Stimulated activated CD8-positive, alpha-beta memory T cell treated with anti-CD3 and anti-CD28 coated beads, Interleukin-7, amount 100 ng/mL, for 1 hour (primary cell): ENCODE data around the gene CASP5.
"Not testable (repeated sequence)": the region's sequence is repeated elsewhere in the genome, so short reads cannot be mapped to it uniquely, and the experiment has no call there.

ENCODE experiments used
- DNase-seq, 2 donors: peaks; one replicate each; pipeline ENCODE4 v3.0.0-alpha.2; 2020; ENCODE audit warnings: low read depth in 2 of 2

The CASP5 gene

DNA sequence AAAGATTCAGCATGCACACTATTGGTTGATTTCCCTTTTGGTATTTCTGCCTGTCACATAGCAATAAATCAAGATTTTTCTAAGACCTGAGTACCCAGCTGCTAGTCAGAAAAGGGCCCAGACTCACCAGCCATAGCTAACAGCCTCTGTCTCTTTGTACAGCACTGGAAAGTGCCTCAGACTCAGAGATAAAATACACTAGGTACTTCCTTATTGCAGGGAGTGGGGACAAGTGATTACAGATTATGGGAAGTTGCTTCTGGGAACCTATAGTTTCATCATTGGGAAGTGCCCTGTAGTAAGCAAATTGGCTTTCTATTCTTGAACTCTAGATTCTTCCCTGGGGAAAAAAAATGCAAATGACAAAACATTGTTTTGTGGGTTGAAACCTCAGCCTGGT, at the start of gene CASP5:
Gene CASP5 (minus strand): TSS at position 166 of the 400 bp plus-strand sequence. CDS start 32 bp downstream, at position 134.
- DNase-seq, result no peak

GRCh38 chr11:105072080-105072479, 49.1 kb upstream of the CASP5 start:
- DNase-seq, result not testable (repeated sequence)

DNA sequence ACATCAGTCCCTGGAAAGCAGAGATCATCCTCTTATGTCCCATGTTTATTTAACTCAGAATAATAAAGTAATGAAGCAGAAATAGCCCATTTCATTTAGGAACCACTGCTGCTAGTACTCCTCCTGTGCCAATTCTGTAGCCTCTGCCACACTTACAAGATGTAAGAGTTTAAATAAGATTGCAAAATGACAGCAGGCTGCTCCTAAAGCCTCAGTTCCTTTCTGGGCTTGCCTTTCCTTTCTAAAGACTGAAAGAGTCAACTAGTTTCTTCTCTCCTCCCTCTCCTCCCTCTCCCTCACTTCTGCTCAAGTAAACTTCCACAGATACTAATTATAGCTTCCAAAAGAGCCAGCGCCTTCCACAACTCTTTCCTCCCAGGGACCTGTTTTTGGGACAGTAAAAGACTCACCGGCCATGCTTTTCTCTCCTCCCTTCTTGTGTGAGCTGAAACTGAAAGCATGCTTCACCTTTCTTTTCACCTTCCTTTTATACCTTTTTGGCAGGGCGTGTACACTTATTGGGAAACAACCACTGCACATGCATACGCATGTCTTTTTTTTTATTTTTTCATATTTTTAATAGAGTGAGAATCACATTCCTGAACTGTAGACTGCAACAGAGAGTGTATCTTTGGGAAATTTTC, 48.2 kb upstream of the CASP5 start:
- no peak for DNase-seq

DNA sequence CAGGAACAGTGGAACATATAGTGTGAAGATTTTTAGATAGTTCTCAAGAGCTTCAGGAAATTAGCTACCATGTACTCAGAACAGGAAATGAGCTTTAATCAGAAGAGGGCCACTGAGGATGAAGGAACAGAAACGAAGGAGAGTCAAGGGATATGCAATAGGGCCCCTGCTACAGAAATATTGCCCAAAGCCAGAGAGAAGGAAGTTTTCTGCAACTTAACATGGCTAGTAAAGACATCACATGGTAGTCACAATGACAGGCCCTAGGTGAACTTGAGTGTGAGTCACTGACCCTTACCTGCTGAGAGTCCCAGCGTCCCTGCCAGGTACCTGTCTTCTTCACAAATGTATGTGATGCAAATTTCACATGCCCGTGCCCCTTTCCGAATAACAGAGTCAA, 47.3 kb upstream of the CASP5 start:
- no peak for DNase-seq

DNA sequence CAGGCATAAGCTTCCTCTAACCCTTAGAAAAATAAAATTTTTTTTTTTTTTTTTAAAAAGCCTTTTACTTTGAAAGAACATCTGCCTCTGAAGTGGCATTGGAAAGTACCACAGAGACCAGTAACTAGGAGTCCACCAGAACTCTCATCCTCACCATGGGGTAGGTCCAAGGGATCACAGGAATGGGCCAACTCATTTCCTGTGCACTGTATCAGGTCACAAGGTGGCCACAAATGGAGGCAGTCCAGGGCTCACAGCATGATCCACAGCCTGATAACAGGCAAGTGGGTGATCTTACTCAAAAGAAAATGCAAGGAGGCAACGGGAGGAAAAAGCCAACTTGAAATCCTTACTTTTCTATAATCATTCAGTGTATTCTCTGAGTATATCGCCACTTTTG, 46.8 kb upstream of the CASP5 start:
- not testable (repeated sequence) for DNase-seq

GRCh38 chr11:105063245-105063941, 40.4 kb upstream of the CASP5 start:
- DNase-seq, result not testable (repeated sequence)

DNA sequence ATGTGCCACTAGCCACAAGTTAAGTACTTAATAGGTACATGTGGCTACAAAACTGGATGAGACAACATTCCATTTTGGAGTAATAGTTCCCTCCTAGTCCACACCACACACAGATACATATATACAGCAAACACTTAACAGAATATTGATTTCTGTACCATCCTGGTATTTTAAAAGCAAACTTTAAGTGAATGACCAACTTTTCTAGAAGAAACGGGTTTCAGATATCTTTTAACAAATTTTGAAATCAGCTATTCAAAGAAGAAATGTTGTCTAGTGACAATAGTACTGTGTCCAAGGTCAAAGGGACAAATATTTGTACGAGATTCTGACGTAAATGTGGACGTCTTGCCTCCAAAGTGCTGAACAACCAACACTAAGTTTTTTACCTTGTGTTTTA, 34.5 kb upstream of the CASP5 start:
- DNase-seq, result no peak

DNA sequence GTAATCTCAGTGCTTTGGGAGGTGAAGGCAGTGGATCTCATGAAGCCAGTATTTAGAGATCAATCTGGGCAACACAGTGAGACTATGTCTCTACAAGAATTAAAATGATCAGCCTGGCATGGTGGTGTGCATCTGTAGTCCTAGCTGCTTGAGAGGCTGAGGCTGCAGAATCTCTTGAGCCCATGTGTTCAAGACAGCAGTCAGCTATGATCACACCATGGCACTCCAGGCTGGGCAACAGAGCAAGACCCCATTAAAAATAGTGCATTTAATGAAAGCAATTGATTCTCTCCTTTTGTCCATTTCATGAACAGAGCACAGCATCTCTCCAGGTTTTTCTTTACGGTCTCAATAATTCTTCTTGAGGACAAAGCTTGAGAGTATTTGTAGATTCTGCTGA, 33.5 kb upstream of the CASP5 start:
- DNase-seq, result no peak

- DNase-seq, result no peak
Observed at GRCh38 chr11:105054723-105055493, 31.9 kb upstream of the CASP5 start.

DNA sequence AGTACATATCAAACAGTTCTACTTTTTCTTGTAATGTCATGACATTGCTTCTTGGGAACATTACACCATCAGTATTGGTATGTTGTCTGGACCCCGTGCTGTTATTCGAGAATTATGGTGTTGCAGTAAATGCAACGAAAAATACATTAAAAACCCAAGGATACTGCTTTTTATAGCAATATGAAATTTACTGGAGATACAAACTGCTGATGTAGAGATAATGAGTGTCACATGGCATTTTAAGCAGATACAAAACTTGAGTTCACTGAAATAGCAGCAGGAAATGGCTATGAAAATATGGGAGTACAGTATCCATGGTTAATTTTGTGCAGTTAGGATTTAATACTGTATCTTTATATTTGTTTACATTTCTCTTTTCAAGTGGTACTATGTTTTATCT, 29.5 kb upstream of the CASP5 start:
- no peak for DNase-seq

- no peak for DNase-seq
Observed at GRCh38 chr11:105051559-105051958, 28.6 kb upstream of the CASP5 start.

DNA sequence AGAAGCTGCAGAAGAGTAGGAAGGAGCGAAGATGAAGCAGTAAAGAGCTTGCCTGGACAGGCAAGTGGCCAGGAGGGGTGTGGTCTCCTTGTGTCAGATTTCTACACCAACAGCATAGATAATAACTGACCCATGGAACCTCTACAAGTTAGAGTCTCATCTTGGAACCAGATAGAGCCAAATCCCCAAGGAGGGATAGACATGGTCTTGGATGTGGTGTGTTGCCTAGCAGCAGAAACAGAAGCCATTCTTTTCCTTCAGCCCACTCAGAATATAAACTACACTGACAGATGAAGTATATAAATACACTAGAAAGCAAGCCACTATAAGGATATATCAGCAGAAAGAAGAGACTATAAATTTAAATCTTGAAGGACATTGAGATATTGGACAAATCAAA, 26.5 kb upstream of the CASP5 start:
- no peak for DNase-seq

DNA sequence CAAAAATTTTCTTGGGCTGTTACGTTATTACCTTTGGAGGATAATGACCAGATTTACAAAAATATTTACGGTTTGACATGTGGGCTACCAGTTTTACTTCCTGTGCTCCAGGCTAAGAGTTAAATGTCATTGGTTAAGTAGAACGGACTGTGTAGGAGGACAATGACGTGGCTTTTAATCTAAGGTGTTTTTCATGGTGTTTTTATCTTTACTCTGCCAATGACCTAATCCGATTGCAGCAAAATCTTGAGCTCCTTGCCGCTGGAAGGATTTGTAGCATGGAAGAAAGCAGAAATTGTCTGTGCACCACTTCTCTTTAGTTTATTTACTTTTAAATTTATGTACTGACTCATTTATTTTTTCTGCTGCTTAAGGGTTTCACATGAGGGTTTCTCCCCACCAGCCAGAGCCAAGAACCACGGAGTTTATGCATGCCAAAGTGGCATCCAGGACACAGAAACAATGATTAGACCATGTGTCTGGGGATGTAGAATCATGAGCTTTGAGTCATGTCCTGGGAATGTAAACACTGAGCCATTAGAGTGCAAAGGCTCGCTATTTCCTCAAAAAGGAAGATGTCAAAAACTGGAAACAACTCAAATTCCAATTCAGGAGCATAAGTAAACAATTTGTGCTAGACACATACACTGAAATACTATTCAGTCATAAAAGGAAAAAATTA, 24.1 kb upstream of the CASP5 start:
- DNase-seq, result no peak

- DNase-seq, result no peak
Observed at GRCh38 chr11:105045676-105046296, 22.8 kb upstream of the CASP5 start.

DNA sequence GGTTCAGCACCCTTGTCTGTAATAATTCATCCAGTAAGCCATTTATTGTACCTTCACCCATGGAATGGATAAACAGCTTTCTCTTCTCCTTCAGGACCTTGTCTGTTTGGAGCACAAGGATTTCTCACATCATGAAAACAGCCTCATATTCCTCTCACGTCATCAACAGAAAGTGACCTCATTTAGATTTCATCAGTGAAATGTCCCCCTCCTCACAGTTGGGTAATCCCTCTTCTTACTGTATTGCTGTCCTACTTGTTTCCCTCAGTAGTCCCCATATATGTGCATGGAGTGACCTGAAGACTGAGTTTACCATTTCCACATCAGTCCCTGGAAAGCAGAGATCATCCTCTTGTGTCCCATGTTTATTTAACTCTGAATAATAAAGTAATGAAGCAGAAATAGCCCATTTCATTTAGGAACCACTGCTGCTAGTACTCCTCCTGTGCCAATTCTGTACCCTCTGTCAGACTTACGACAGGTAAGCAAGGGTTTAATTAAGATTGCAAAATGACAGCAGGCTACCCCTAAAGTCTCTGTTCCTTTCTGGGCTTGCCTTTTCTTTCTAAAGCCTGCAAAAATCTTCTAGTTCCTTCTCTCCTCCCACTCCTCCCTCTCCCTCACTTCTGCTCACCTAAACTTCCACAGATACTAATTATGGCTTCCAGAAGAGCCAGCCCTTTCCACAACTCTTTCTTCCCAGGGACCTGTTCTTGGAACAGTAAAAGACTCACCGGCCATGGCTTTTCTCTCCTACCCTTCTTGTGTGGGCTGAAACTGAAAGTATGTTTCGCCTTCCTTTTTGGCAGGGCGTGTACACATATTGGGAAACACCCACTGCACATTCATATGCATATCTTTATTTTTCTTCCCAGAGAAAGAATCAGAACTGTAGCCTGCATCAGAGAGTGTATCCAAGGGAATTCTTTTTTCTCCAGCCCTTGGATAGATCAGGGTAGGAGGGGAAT, 21.9 kb upstream of the CASP5 start, which contains the start of gene CARD16:
Gene CARD16 (minus strand): TSS at position 779 of the 968 bp plus-strand sequence. CDS start 38 bp downstream, at position 741.
- DNase-seq, result not testable (repeated sequence)

DNA sequence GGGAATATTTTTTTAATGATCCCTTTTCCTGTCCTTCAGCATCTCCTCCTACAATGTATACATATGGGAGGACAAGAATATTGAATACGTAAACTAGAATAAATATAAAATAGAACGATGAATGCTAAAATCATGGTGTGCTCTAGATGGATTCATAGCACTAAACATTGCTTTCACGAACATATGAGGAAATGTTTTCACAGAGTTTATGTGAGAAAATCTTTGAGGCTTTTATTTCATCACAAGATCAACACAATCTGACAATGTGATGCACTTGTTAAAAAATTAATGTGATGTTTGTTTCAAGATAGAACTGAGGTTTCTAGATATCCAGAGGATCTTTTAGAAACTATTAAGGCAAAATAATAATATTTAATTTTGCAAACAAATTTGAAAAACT, 19.2 kb upstream of the CASP5 start:
- no peak for DNase-seq

- DNase-seq, result no peak
Observed at GRCh38 chr11:105040703-105041102, 17.7 kb upstream of the CASP5 start.

GRCh38 chr11:105034813-105035620, 12.0 kb upstream of the CASP5 start, which contains the start of gene CASP1:
CASP1 (minus strand) TSS chr11:105035144; CDS start chr11:105035113, 31 bp downstream.
- DNase-seq, result no peak

- not testable (repeated sequence) for DNase-seq
Observed at GRCh38 chr11:105034388-105034787, 11.4 kb upstream of the CASP5 start.
